ENCODE measurements around the gene PTGR3.

PTGR3 gene

DNA sequence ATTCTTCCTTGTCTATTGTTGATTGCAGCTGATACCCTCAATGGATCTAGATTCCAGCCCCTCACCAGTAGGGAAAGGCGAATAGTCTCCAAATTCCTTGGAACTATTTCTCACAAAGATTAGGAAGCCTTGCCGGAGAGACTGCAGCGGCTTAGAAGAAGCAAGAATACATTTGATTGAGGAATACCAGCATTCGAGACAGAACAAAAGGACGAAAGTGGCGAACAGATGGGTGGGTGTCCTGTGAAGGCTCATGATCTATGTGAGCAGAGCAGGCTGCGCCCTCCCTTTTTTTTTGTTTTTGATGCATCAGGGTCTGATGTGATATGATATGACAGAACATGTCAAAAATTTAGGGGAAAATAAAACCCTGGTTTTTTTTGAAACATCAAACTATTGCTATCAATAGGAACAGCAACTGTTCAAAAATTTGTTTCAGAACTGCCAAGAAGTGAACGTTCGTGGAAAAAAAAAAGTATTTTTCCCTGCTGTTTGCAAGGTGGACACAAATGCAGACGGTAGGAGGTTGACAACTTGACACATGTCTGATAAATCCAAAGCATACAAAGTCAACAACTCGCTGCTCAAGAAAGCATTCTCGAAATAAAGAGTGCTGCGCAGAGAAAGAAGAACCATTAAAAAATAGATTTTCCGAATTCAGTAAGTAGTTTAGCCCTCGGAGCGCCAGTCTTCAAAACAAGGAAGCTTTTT lies 49.1 kb downstream of the PTGR3 start:
- peak overlapping the region; percentile 78 for H3K4me3 ChIP-seq (ENCODE audit: low read depth, low read length)

GRCh38 chr18:75159238-75159518 lies 49.8 kb downstream of the PTGR3 start:
- no peak overlapping the region for H3K4me3 ChIP-seq (ENCODE audit: low read depth, low read length)
- no peaks in the 10 kb centered on the region for H3K79me2 ChIP-seq (ENCODE audit: control insufficient read depth, insufficient read depth, low read length, unreplicated experiment)
- H2AFZ ChIP-seq (ENCODE audit: low read length, unreplicated experiment) = no peak overlapping the region
- no peak overlapping the region for H3K27ac ChIP-seq (ENCODE audit: low read depth, low read length)
- H3K27me3 ChIP-seq (ENCODE audit: insufficient read depth, low read length) = peaks cover 6% of the 10 kb centered on the region; the same call in 1 of the 2 replicates
- H3K36me3 ChIP-seq (ENCODE audit: insufficient read depth, low read length) = no peaks in the 10 kb centered on the region
- H3K4me1 ChIP-seq (ENCODE audit: control insufficient read depth, insufficient read depth, low read length, unreplicated experiment) = peaks cover 13% of the 10 kb centered on the region

More for the DNA sequence above, 49.1 kb downstream of the PTGR3 start:
- Histone ChIP-seq H3K27ac (ENCODE audit: low read depth, low read length) (no peak overlapping the region), H3K27me3 (ENCODE audit: insufficient read depth, low read length) (peaks cover 6% of the 10 kb centered on the region; the same call in 1 of the 2 replicates), H3K79me2 (ENCODE audit: control insufficient read depth, insufficient read depth, low read length, unreplicated experiment) (no peaks in the 10 kb centered on the region), H3K36me3 (ENCODE audit: insufficient read depth, low read length) (no peaks in the 10 kb centered on the region), H3K4me1 (ENCODE audit: control insufficient read depth, insufficient read depth, low read length, unreplicated experiment) (peaks cover 13% of the 10 kb centered on the region), H2AFZ (ENCODE audit: low read length, unreplicated experiment) (peak overlapping the region; percentile 85)
